CD4-positive, alpha-beta T cell treated with Interferon alpha-2 for 1 hour (primary cell): Measurements from ENCODE around the gene AGPAT2.

ENCODE experiments used
- DNase-seq, 2 donors: peaks; one replicate each; pipeline ENCODE4 v3.0.0-alpha.2; 2020 to 2022

Gene AGPAT2

DNA sequence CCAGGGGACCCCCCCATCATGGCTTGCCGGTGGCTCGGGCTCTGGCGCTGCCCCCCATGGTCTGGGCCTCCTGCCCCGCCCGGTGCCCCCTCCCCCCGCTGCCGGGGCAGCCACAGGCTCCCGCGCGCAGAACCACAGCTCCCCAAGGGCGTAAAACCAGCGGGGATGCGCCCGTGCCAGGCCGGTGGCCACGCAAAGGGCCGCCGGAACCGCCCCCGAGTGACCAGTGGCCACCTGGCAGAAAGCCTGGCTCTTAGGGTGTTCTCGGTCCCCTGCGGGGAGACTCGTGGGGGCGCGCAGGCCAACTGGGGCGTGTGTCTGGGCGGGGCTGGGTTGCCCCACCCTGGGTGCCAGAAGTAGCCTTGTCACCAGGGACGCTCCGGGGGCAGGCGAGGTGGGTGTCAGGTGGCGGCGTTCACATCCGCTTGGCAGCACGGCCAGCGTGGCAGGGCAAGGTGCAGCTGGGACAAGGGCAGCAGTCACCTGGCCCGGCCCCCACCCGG is 515 bp upstream of the AGPAT2 start:
- no peak for DNase-seq

DNA sequence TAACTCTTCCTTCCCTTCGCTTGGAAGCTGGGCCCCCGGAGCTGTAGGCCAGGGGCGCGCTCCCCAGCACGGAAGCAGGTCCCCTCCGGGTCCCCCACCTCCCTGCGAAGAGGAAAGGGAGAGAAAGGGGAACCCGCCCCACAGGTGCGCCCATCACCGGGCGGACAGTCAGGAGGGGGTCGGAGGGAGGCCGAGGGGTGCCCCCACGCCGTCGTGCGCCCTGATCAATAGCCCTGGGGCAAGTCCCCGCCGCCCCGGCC is 793 bp downstream of the AGPAT2 start:
- DNase-seq = no peak

DNA sequence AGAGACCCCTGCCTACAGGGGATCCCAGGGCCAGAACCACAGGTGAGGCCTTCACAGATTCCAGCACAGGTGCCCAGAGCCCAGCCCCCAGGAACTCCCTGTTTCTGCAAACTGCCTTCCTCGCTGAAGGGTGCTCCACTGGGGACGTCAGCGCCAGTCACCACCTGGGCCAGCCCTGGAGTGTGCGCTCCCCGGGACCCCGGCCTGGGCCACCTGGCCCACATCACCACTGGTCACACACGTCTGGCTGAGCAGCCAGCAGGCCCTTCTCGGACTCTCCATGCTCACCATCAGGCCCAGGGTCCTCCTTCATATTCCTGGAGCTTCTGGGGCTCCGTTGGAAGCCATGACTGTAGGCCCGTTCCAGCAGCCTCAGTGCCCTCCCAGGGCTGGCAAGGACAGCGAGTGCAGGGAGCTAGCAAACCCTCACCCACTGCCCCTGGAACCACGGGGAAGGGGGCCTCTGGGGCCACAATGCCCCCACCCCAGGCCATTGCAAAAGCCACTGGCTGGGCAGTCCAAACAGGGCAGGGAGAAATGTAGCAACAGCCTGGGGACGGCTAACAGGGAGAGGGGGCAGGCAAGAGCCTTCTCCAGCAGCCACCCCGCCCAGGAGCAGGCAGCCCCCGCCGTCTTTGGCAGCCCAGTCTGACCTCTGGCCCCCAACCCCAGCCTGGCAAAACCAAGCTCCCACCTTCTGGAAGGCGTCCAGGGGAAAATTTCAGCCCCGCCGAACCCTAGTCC is 1.3 kb downstream of the AGPAT2 start:
- DNase-seq = no peak

- no peak for DNase-seq
Measured at GRCh38 chr9:136685216-136685615, 2.0 kb downstream of the AGPAT2 start.

DNA sequence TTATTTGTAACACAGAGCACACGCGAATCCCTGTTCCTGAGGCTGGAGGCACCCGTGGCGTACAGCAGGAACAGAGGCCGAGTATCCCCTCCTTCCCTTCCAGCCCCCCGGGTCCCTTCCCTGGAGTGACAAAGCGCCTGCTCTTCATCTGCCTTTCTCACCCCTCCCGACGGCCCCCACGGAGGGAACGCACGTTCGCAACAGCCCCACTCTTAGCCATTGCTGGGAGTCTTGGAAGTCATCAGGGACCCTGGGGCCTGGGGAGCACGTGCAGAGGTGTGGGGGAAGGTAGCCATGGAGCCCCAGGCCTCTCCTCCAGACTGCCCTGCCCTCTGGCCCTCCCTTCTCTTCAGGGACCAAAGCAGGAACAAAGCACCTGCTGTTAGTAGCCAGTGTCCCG is 2.5 kb downstream of the AGPAT2 start:
- no peak for DNase-seq

- DNase-seq = no peak
Measured at GRCh38 chr9:136684339-136684738, 2.9 kb downstream of the AGPAT2 start.

DNA sequence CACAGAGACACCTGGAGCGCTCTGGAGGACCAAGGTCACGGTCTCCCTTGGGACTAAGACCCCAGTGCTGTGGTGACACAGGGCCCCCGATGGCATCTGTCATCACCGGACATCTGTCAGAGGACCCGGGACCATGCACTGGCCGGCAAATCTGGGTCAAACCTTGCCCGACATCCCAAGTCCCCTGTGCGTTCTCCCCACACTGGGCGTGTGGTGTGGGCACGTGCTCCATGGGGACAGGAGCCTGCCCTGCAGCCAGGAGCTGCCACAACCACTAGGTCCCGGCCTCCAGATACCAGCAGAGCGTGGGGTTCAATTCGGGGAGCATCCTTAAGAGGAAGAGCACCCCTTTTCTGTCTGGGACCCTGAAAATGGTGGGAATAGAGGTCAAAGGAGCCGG is 3.5 kb downstream of the AGPAT2 start:
- no peak for DNase-seq

- DNase-seq = no peak
Measured at GRCh38 chr9:136683173-136683745, 4.0 kb downstream of the AGPAT2 start.

- DNase-seq = no peak
Measured at GRCh38 chr9:136682710-136683109, 4.5 kb downstream of the AGPAT2 start.

GRCh38 chr9:136681945-136682699 is 5.1 kb downstream of the AGPAT2 start:
- DNase-seq = no peak

- DNase-seq = no peak
Measured at GRCh38 chr9:136681029-136681428, 6.2 kb downstream of the AGPAT2 start.

GRCh38 chr9:136679431-136679941 is 7.8 kb downstream of the AGPAT2 start:
- DNase-seq = peak in 1 of 2 donors; percentile 66

DNA sequence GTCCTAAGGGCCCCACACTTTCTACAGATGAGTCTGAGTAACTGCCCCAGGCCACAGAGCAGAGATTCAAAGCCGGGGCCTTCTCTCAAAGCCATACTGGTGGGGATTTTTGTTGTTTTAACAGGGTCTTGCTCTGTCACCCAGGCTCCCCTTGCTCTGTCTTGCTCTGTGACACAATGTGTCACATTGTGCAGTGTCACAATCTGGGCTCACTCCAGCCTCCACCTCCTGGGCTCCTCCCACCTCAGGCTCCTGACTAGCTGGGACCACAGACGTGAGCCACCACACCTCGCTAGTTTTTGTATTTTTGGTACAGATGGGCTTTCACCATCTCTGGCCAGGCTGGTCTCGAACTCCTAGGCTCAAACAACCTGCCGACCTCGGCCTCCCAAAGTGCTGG is 8.6 kb downstream of the AGPAT2 start:
- peak in 1 of 2 donors; percentile 21 for DNase-seq

- no peak for DNase-seq
Measured at GRCh38 chr9:136678034-136678433, 9.2 kb downstream of the AGPAT2 start.

- no peak for DNase-seq
Measured at GRCh38 chr9:136676920-136677686, 10.2 kb downstream of the AGPAT2 start.

- no peak for DNase-seq
Measured at GRCh38 chr9:136676297-136676794, 10.9 kb downstream of the AGPAT2 start.

DNA sequence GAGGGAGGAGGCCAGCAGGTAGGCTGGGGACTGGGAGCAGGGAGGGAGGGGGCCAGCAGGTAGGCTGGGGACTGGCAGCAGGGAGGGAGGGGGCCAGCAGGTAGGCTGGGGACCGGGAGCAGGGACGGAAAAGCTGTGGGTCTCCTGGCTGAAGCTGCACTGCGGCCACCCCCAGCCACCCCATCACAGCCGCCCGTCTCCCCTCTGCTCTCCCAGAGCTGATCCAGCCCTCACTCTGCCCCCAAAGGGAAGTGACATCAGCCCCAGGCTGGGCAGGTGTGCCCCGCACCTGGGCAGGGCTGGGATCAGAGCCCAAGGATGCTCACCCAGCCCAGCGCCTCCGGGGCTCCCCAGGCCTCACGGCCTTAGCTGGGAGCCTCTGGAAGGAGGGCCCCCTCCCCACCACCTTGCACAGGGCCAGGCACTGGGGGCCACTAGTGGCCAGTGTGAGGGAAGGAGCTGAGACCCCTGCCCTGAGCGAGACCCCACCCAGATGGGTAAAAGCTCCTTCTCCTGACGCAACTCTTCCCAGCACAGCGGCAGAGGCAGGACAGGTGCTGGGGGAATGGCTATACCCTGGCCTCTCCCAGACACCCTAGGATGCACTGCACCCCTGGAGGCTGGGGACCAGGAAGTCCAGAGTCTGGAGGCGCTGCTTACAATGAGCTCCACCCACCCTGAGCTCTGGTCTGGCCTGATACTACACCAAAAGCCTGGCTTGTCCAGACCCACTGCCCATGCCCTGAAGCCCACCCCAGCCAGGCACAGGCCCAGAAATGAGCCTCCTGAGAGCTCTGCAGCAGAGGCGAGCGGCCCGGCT is 11.6 kb downstream of the AGPAT2 start:
- no peak for DNase-seq

- no peak for DNase-seq
Measured at GRCh38 chr9:136674786-136675349, 12.4 kb downstream of the AGPAT2 start.

GRCh38 chr9:136673975-136674785 is 13.1 kb downstream of the AGPAT2 start:
- DNase-seq = no peak

GRCh38 chr9:136673088-136673974 is 13.9 kb downstream of the AGPAT2 start:
- no peak for DNase-seq
